Left lung (tissue), 10 donors: ENCODE measurements around the gene KIF6. TPM values are rescaled to one million over a fixed set of nuclear protein-coding genes. Genes with fewer than 3 reads are reported as not detected.

Source experiments
- ATAC-seq: fragments of 200-7000 bp; cut with Tn5 transposase; one replicate; pipeline ENCODE4 v1.9.1; 2020; ENCODE audit warnings: moderate library complexity
- DNase-seq, 4 donors: peaks; one replicate each; pipeline ENCODE4 v3.0.0-alpha.2; 2013 to 2020
- H3K27ac ChIP-seq, 2 donors: fragments of 200-600 bp; sonication (generic) in 1 of 2; one replicate each; pipeline versions ENCODE4 v1.5.0 to v1.8.0; 2020 to 2021
- H3K27me3 ChIP-seq, 2 donors: fragments of 200-600 bp; sonication (generic) in 1 of 2; one replicate each; pipeline versions ENCODE4 v1.5.0 to v1.8.0; 2020 to 2021
- H3K36me3 ChIP-seq, 2 donors: fragments of 200-600 bp; sonication (generic) in 1 of 2; one replicate each; pipeline versions ENCODE4 v1.5.0 to v1.8.0; 2020 to 2021
- H3K4me1 ChIP-seq, 2 donors: fragments of 200-600 bp; one replicate each; pipeline ENCODE4 v1.8.0; 2021
- H3K4me3 ChIP-seq, 2 donors: fragments of 200-600 bp; sonication (generic) in 1 of 2; one replicate each; pipeline versions ENCODE4 v1.5.0 to v1.8.0; 2020 to 2021; ENCODE audit warnings: mild to moderate bottlenecking in 1 of 2
- H3K9me3 ChIP-seq, 2 donors: fragments of 200-600 bp; sonication (generic) in 1 of 2; one replicate each; pipeline versions ENCODE4 v1.5.0 to v1.8.0; 2020 to 2021
- CTCF ChIP-seq, 2 donors: fragments of 200-600 bp; sonication (generic) in 1 of 2; IDR thresholded peaks; one replicate each; pipeline versions ENCODE4 v1.5.0 to v1.8.0; 2021; ENCODE audit warnings: antibody characterized with exemption in 2 of 2
- intact Hi-C, 2 donors: fragments of 100-400 bp; cut with DNase I; formaldehyde crosslinking; loops; one replicate each; pipeline versions ENCODE4 v1.11.2 to v1.14.2; 2022
- polyA plus RNA-seq, 6 donors: library from polyadenylated mRNA; unstranded; fragments of 120-200 nt; gene quantifications; one replicate each; pipeline ENCODE4 v1.2.1, GENCODE V29; 2013; ENCODE audit not compliant: insufficient read length in 6 of 6
- total RNA-seq, 2 donors: library from RNA; stranded (reverse); fragmentation: NEBNext Ultra II Directional; extraction: Animal tissue kit (Norgen Biotek cat#: 25700); gene quantifications; one replicate each; pipeline ENCODE4 v1.2.1, GENCODE V29; 2021
- donor health status: DM: no; HTN: yes; CAD: no.
- donor health status: DM: no; HTN: no; CAD: no.

Gene KIF6
- total and polyA plus RNA-seq, 8 donors = 0.93 to 4.4 (median 2.8) TPM

DNA sequence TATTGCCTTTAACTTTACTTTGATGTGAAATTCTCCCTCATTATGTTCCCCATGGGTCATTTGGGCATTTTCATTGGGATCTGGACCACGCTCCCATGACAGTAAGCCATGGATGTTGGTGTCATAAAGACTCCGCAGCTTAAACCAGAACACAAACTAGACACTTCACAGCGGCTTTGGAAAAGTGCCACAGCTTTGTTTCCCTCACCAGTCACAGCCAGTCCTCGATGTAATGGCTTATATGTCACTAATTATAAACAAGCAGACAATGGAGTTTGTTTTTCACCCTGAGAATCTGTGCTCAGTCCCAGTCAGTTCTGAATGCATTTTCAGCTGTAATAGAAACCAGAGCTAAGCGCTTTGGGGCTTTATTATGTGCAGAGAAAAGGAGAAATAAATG, 43.8 kb upstream of the KIF6 start:
- ATAC-seq (no peak), DNase-seq (no peak)
- no peak overlapping the region for H3K27ac ChIP-seq
- H3K4me1 ChIP-seq = no peaks in the 10 kb centered on the region
- H3K9me3 ChIP-seq = no peaks in the 10 kb centered on the region
- no peaks in the 10 kb centered on the region for H3K27me3 ChIP-seq
- no peaks in the 10 kb centered on the region for H3K36me3 ChIP-seq
- no peak for TF ChIP-seq CTCF (IDR thresholded peaks at IDR 0.05)
- H3K4me3 ChIP-seq = no peak overlapping the region
- intact Hi-C loops = no loop called here

GRCh38 chr6:39765508-39766065, 40.4 kb upstream of the KIF6 start:
- ATAC-seq (no peak), DNase-seq (no peak)
- Histone ChIP-seq H3K27ac (no peak overlapping the region), H3K4me3 (no peak overlapping the region), H3K36me3 (no peaks in the 10 kb centered on the region), H3K27me3 (no peaks in the 10 kb centered on the region), H3K9me3 (no peaks in the 10 kb centered on the region), H3K4me1 (no peaks in the 10 kb centered on the region)
- intact Hi-C loops = no loop called here
- no peak for TF ChIP-seq CTCF (IDR thresholded peaks at IDR 0.05)

GRCh38 chr6:39760226-39760952, 35.2 kb upstream of the KIF6 start:
- Histone ChIP-seq H3K4me3 (no peak overlapping the region), H3K9me3 (no peaks in the 10 kb centered on the region), H3K4me1 (no peaks in the 10 kb centered on the region), H3K36me3 (no peaks in the 10 kb centered on the region), H3K27ac (no peak overlapping the region), H3K27me3 (no peaks in the 10 kb centered on the region)
- DNase-seq (no peak), ATAC-seq (no peak)
- no peak for TF ChIP-seq CTCF (IDR thresholded peaks at IDR 0.05)
- intact Hi-C loops = no loop called here

DNA sequence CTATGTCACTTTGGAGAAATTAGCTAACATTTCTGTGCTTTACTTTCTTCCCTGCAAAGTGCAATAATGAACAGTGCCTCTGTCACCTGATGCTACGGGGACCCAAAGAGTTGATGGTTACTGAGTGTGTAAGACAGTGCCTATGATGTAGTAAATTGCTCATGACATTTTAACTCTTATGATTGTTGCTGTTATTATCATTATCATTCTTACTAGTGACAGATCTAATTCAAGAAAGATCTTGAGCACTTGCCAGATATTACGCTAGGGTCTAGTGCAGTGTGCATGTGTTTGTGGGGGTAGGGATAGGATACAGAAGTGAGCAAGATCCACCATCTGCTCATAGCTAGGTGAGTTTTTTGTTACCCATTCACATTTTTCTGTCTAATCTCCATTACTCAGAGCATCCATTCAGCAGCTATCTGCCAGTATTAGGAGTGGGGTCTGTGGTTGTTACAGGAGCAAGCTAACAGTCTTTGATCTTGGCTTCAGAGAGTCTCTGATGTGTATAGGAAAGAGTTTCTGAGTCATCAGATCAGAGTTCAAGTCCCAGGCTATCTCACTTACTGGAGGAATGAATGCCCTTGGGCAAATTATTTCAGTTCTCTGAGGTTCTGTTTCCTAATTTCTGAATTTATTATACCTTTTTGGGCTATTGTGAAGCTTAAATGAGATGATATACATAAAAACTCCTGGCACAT, 33.8 kb upstream of the KIF6 start:
- TF ChIP-seq CTCF (IDR thresholded peaks at IDR 0.05) = no peak
- DNase-seq (no peak), ATAC-seq (no peak)
- no peak overlapping the region for H3K27ac ChIP-seq
- H3K36me3 ChIP-seq = no peaks in the 10 kb centered on the region
- intact Hi-C loops = no loop called here
- no peaks in the 10 kb centered on the region for H3K27me3 ChIP-seq
- no peaks in the 10 kb centered on the region for H3K4me1 ChIP-seq
- no peak overlapping the region for H3K4me3 ChIP-seq
- no peaks in the 10 kb centered on the region for H3K9me3 ChIP-seq

GRCh38 chr6:39756582-39756981, 31.4 kb upstream of the KIF6 start:
- no peak for TF ChIP-seq CTCF (IDR thresholded peaks at IDR 0.05)
- H3K4me3 ChIP-seq = no peak overlapping the region
- no peak overlapping the region for H3K27ac ChIP-seq
- intact Hi-C loops = no loop called here
- no peaks in the 10 kb centered on the region for H3K27me3 ChIP-seq
- DNase-seq (no peak), ATAC-seq (no peak)
- H3K9me3 ChIP-seq = no peaks in the 10 kb centered on the region
- no peaks in the 10 kb centered on the region for H3K4me1 ChIP-seq
- H3K36me3 ChIP-seq = no peaks in the 10 kb centered on the region
